ENCODE measurements around the gene SLC16A5.
"Not testable (repeated sequence)": the region's sequence is repeated elsewhere in the genome, so short reads cannot be mapped to it uniquely, and the experiment has no call there.

GRCh38 chr17:75071478-75072271 lies 16.1 kb upstream of the SLC16A5 start:
- TF ChIP-seq MAX, CTCF (IDR thresholded peaks at IDR 0.05; ENCODE audit: low read depth, low read length): not testable (repeated sequence)

Data from NB4 (cell line).